Spinal cord (tissue), 10 donors: ENCODE data around the gene MAML3. TPM values are rescaled to one million over a fixed set of nuclear protein-coding genes. Genes with fewer than 3 reads are reported as not detected.
"Not testable (repeated sequence)": the region's sequence is repeated elsewhere in the genome, so short reads cannot be mapped to it uniquely, and the experiment has no call there.

Experiments
- DNase-seq, 6 donors: peaks; one replicate each; pipeline versions ENCODE4 v3.0.0 to v3.0.0-alpha.2; 2013 to 2015; ENCODE audit warnings: low spot score in 6 of 6, low read depth in 4 of 6
- H3K27ac ChIP-seq: one replicate; pipeline ENCODE4 v1.5.1; 2013; ENCODE audit warnings: low read depth, low read length, control low read depth
- H3K27me3 ChIP-seq: one replicate; pipeline ENCODE4 v1.6.1; 2013; ENCODE audit warnings: low read length; ENCODE audit not compliant: control insufficient read depth, insufficient read depth
- H3K36me3 ChIP-seq: one replicate; pipeline ENCODE4 v1.6.1; 2013; ENCODE audit warnings: low read length; ENCODE audit not compliant: control insufficient read depth, insufficient read depth
- H3K4me1 ChIP-seq: one replicate; pipeline ENCODE4 v1.6.1; 2013; ENCODE audit warnings: low read length; ENCODE audit not compliant: control insufficient read depth, insufficient read depth
- H3K4me3 ChIP-seq: one replicate; pipeline ENCODE4 v1.5.1; 2013; ENCODE audit warnings: low read depth, low read length, control low read depth
- H3K9me3 ChIP-seq: one replicate; pipeline ENCODE4 v1.6.1; 2013; ENCODE audit warnings: low read length; ENCODE audit not compliant: control insufficient read depth, insufficient read depth
- WGBS: methylation state at CpG from one replicate; pipeline ENCODE4 v1.1.5; 2013; ENCODE audit warnings: missing lambda C conversion rate; ENCODE audit not compliant: insufficient coverage; 5-methylcytosine and 5-hydroxymethylcytosine counted together
- polyA plus RNA-seq, 2 donors: library from polyadenylated mRNA; unstranded; fragments of 120-200 nt; gene quantifications; one replicate each; pipeline ENCODE4 v1.2.1, GENCODE V29; 2013; ENCODE audit not compliant: insufficient read length in 2 of 2
- total RNA-seq, 2 donors: library from RNA; depleted of rRNA in 1 of 2; stranded (reverse); fragments of 120-200 nt in 1 of 2; fragments of >200 nt in 1 of 2; gene quantifications; one replicate each; pipeline versions ENCODE4 v1.2.3 to v1.2.4, GENCODE V29; 2013 to 2014
- donor health status: healthy.

Gene MAML3
- total and polyA plus RNA-seq, 4 donors: 6.0 to 11.0 (median 8.2) TPM

DNA sequence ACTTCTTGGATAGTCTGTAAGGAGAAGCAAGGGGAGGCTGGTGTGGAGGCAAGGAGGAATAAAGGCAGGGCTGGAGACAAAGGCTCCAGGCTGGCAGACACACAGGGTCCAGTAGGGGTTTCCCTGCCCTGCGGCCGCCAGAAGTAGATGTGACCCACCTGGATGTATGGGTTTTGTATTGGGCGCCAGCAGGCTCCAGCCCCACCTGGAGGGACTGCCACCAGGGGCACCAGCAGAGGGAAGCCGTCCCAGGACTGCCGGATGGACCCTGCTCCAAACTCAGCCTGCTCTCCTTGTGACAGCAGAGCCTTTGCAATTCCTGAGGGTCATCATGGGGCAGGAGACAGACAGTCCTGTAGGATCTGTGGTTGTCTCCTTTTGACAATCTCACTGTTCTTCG is 435.6 kb downstream of the MAML3 start:
- WGBS: 94% methylated on average over 5 of the region's 6 CpGs
- Histone ChIP-seq H3K4me1 (no peaks in the 10 kb centered on the region), H3K27me3 (no peaks in the 10 kb centered on the region), H3K27ac (no peak overlapping the region), H3K9me3 (no peaks in the 10 kb centered on the region), H3K4me3 (no peak overlapping the region), H3K36me3 (peaks cover 26% of the 10 kb centered on the region)
- no peak for DNase-seq

DNA sequence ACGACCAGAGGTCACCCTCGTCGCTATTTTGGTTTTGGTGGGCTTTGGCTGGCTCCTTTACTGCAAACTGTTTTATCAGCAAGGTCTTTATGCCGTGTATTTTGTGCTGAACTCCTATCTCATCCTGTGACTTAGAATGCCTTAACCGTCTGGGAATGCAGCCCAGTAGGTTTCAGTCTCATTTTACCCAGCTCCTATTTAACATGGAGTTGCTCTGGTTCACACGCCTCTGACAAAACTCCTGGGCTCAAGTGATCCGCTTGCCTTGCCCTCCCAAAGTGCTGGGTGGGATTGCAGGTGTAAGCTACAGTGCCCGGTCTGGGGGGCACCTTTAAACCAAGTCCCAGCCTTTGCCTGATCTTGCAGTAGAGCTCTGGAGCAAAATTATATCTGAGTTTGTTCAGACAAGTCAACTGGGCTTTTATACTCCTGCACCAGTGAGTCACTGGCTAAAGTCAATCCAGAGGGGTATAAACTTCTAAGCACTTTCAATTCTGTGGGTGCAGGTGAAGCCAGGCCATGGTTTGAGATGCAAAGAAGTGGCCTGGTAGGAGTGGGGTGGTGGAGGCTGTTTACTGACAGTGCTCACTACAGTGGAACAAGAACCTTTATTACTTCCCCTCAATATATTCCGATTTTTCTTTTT is 438.1 kb downstream of the MAML3 start:
- 92% methylated on average over 8 of the region's 9 CpGs for WGBS
- Histone ChIP-seq H3K4me3 (no peak overlapping the region), H3K9me3 (no peaks in the 10 kb centered on the region), H3K4me1 (no peaks in the 10 kb centered on the region), H3K27ac (no peak overlapping the region), H3K36me3 (peaks cover 26% of the 10 kb centered on the region), H3K27me3 (no peaks in the 10 kb centered on the region)
- no peak for DNase-seq

DNA sequence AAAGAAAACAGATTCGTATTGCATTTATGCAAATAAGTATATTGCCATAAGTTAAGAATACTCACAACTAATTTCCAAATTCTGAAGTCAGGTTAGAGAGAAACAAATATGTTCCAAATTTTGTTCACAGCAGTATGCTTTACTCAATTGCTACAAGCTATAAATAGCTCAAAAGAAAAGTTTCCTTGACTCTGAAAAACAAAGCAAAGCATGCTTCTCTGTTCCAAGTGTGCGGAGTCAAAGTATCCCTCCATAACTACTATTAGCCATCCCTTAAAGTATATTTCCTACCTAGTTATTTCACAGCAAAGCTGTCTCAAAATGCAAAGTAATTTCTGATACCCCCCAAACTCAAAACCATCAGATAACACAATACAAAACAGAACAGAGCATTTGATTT is 441.1 kb downstream of the MAML3 start:
- no peak overlapping the region for H3K4me3 ChIP-seq
- no peaks in the 10 kb centered on the region for H3K27me3 ChIP-seq
- DNase-seq: no peak
- no peak overlapping the region for H3K27ac ChIP-seq
- peaks cover 5% of the 10 kb centered on the region for H3K36me3 ChIP-seq
- no peaks in the 10 kb centered on the region for H3K9me3 ChIP-seq
- H3K4me1 ChIP-seq: no peaks in the 10 kb centered on the region
- WGBS: 67% methylated on average over 1 of the region's 2 CpGs

- Histone ChIP-seq H3K4me1 (no peaks in the 10 kb centered on the region), H3K27ac (no peak overlapping the region), H3K9me3 (no peaks in the 10 kb centered on the region), H3K27me3 (no peaks in the 10 kb centered on the region), H3K36me3 (no peaks in the 10 kb centered on the region), H3K4me3 (no peak overlapping the region)
- WGBS: 86% methylated on average over 3 of the region's 4 CpGs
- DNase-seq: no peak
Observed at GRCh38 chr4:139711461-139711860, 442.5 kb downstream of the MAML3 start.

DNA sequence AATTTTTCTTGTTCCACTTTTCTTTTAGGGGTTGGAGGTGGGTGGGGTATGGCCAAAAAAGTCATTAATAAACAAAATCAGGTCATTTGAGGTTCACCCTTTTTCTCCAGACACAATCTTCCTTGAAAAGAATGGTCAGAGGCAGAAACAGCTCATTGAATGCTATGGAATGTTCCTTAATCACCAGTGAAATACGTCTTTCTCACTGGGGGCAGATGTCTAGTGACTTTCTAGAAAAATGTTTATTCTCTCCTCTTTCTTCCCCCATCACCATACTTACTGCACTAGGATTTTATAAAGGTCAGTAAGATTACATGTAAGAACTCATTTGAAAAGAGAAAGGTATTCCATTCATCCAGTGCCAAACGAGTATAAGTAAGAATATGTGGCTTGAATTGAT is 443.9 kb downstream of the MAML3 start:
- H3K27me3 ChIP-seq: no peaks in the 10 kb centered on the region
- no peaks in the 10 kb centered on the region for H3K9me3 ChIP-seq
- no peak overlapping the region for H3K4me3 ChIP-seq
- DNase-seq: no peak
- H3K27ac ChIP-seq: no peak overlapping the region
- H3K36me3 ChIP-seq: no peaks in the 10 kb centered on the region
- no CpG with 5 or more reads among the region's 2 CpGs for WGBS
- H3K4me1 ChIP-seq: no peaks in the 10 kb centered on the region

- H3K36me3 ChIP-seq: no peaks in the 10 kb centered on the region
- 100% methylated on average over 1 of the region's 1 CpG for WGBS
- H3K27ac ChIP-seq: no peak overlapping the region
- no peaks in the 10 kb centered on the region for H3K4me1 ChIP-seq
- no peaks in the 10 kb centered on the region for H3K27me3 ChIP-seq
- no peak for DNase-seq
- no peak overlapping the region for H3K4me3 ChIP-seq
- H3K9me3 ChIP-seq: no peaks in the 10 kb centered on the region
Observed at GRCh38 chr4:139709660-139710059, 444.3 kb downstream of the MAML3 start.

DNA sequence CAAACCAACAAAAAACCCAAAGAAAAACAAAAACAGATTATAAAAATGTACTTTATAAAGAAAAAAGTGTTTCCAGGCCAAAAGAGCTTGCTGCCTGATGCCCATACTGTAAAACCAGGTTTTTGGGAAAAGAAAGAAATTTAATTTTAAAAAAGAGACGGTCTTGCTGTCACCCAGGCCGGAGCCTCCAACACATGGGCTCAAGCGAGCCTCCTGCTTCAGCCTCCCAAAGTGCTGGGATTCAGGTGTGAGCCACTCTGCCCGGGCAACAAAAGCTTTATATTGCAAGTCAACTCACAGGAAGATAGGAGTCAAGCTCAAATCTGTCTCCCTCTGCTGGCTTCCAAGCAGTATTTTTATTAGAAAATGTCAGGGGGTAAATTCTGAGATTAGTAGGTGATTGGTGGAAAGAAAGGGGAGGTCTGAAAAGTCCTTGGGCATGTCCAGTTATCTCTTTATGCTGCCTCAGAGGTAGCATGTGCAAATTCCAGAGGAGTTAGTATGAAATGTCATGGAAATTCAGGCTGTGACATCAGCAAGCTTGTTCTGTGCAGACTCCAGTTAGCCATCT is 449.0 kb downstream of the MAML3 start:
- no peaks in the 10 kb centered on the region for H3K36me3 ChIP-seq
- no peak for DNase-seq
- no peaks in the 10 kb centered on the region for H3K9me3 ChIP-seq
- 100% methylated on average over 4 of the region's 4 CpGs for WGBS
- no peak overlapping the region for H3K4me3 ChIP-seq
- no peaks in the 10 kb centered on the region for H3K27me3 ChIP-seq
- no peak overlapping the region for H3K27ac ChIP-seq
- H3K4me1 ChIP-seq: no peaks in the 10 kb centered on the region

DNA sequence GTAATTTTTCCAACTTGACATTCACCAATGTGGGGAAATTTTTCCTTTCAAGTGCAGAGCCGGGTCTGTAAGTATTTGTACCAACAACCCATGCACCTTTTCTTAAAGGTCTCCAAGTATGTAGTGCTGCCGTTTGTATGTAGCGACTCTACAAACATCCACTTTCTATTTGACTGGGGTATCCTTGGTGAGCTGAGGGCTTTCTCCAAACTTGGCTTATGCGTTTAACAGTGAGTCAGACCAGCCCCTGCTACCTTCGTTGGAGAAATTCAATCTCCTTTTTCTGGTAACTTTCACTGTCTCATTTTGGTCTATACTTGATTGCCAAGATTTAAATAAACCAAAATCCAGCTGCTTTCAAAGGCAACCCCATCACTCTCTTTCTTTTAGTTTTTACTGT is 453.4 kb downstream of the MAML3 start:
- no peaks in the 10 kb centered on the region for H3K27me3 ChIP-seq
- H3K4me1 ChIP-seq: no peaks in the 10 kb centered on the region
- peaks cover 2% of the 10 kb centered on the region for H3K9me3 ChIP-seq
- H3K27ac ChIP-seq: no peak overlapping the region
- H3K36me3 ChIP-seq: no peaks in the 10 kb centered on the region
- WGBS: 100% methylated on average over 3 of the region's 5 CpGs
- no peak overlapping the region for H3K4me3 ChIP-seq
- DNase-seq: no peak

GRCh38 chr4:139698167-139698925 is 455.6 kb downstream of the MAML3 start:
- H3K27ac ChIP-seq, H3K36me3 ChIP-seq, H3K4me1 ChIP-seq, H3K27me3 ChIP-seq, DNase-seq, H3K9me3 ChIP-seq, H3K4me3 ChIP-seq: not testable (repeated sequence)
- WGBS: no CpG with 5 or more reads among the region's 25 CpGs

DNA sequence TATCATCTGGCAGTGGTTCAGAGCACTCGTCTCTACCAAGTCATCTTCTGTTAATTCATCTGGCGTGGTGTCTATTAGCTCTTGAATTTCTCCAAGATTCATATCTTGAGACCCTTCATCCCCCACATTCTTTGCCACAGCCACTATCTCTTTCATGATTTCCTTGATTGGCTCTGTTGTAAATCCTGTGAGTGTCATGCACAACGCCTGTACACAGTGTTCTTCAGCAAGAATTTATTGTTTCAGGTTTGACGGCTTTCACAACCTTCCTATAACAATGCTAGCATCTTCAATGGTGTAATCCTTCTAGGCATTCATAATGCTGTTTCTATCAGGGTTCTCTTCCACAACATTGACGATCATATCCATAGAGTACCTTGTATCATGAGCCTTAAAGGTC is 457.5 kb downstream of the MAML3 start:
- 92% methylated on average over 4 of the region's 5 CpGs for WGBS
- Histone ChIP-seq H3K27ac (no peak overlapping the region), H3K4me3 (no peak overlapping the region), H3K36me3 (no peaks in the 10 kb centered on the region), H3K4me1 (no peaks in the 10 kb centered on the region), H3K27me3 (no peaks in the 10 kb centered on the region), H3K9me3 (peaks cover 2% of the 10 kb centered on the region)
- DNase-seq: no peak
